ENCODE results near the gene STX8. TPM values are rescaled to one million over a fixed set of nuclear protein-coding genes. Genes with fewer than 3 reads are reported as not detected.

Gene STX8
- total RNA-seq, 2 donors from 2014 or later, result 38.8 to 60.8 TPM

GRCh38 chr17:9409878-9410277 lies 165.7 kb downstream of the STX8 start:
- no peak overlapping the region for H3K27ac ChIP-seq
- H3K36me3 ChIP-seq, result no peaks in the 10 kb centered on the region
- no peaks in the 10 kb centered on the region for H3K27me3 ChIP-seq
- DNase-seq (ENCODE audit: low spot score), result no peak
- no peaks in the 10 kb centered on the region for H3K9me3 ChIP-seq
- H3K4me3 ChIP-seq, result no peak overlapping the region
- TF ChIP-seq CTCF (IDR thresholded peaks at IDR 0.05), result no peak
- H3K4me1 ChIP-seq, result no peaks in the 10 kb centered on the region

DNA sequence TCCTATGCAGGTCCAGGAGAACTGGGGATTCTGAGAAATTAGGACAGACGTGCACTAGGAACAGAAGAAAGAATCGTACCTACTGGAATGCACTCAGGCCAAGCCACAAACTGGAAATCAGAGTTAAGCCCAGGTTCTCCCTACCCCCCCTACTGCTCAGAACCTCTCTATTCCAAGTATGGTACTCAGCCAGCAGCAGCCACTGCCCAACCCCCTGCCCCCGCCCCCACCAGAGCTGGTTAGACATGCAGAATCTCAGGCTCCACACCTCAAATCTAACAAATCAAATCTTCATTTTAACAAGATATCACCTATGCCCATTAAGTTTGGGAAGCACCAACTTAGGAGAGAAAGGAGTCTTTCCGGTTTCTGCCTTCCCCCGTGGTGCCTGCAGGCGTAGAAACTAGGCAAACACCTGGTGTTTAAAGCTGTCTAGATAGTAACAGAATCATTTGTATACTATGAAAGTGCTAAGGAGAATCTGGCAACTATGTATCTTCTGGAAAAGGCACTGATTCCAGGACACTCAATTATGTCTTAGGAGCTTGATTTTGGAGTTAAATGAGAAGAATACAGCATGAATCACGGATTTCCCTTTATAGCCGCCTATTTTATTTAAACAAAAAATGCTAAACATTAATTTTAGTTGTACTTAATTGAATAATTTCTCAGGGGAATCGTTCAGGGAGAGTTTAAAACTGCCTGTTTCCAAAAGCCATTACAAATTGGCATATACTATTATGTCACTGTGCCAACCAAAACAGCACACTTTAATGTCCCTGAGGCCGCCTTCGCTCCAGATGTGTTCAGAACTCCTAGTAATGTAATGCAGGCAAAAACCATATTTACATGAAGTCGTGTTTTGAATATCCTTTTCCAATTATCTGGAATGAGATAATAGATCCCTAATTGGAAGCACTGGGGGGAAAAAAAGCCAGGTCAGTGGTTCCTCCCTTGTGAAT lies 166.5 kb downstream of the STX8 start:
- Histone ChIP-seq H3K4me3 (no peak overlapping the region), H3K27ac (no peak overlapping the region), H3K4me1 (no peaks in the 10 kb centered on the region), H3K9me3 (no peaks in the 10 kb centered on the region), H3K36me3 (no peaks in the 10 kb centered on the region), H3K27me3 (no peaks in the 10 kb centered on the region)
- TF ChIP-seq CTCF (IDR thresholded peaks at IDR 0.05), result no peak
- DNase-seq (ENCODE audit: low spot score), result no peak

- no peaks in the 10 kb centered on the region for H3K36me3 ChIP-seq
- no peaks in the 10 kb centered on the region for H3K27me3 ChIP-seq
- H3K4me1 ChIP-seq, result no peaks in the 10 kb centered on the region
- H3K27ac ChIP-seq, result no peak overlapping the region
- DNase-seq (ENCODE audit: low spot score), result no peak
- TF ChIP-seq CTCF (IDR thresholded peaks at IDR 0.05), result no peak
- no peaks in the 10 kb centered on the region for H3K9me3 ChIP-seq
- H3K4me3 ChIP-seq, result no peak overlapping the region
These were observed 167.2 kb downstream of the STX8 start for GRCh38 chr17:9408381-9408780.

- no peak for DNase-seq (ENCODE audit: low spot score)
- no peak overlapping the region for H3K27ac ChIP-seq
- TF ChIP-seq CTCF (IDR thresholded peaks at IDR 0.05), result no peak
These were observed 169.5 kb downstream of the STX8 start for GRCh38 chr17:9406046-9406606.

DNA sequence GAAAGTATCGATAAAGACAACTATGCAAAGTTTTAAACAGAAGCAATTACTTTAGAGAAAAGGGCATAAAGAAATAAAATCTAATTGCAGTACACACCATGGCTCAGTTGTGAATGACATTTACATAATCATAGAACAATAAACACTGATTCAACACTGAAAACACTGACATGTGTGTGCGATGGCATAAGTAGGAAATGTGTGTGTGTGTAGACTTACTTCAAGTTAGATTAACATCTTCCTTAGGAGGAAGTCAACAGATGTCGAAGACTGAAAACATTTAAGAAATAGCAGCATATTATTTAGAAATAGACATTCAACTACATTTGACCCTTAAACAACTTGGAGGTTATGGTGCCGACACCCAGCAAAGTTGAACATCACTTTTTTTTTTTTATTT lies 172.4 kb downstream of the STX8 start:
- no peak for DNase-seq (ENCODE audit: low spot score)
- no peaks in the 10 kb centered on the region for H3K27me3 ChIP-seq
- no peaks in the 10 kb centered on the region for H3K4me1 ChIP-seq
- H3K9me3 ChIP-seq, result no peaks in the 10 kb centered on the region
- H3K36me3 ChIP-seq, result no peaks in the 10 kb centered on the region
- no peak overlapping the region for H3K27ac ChIP-seq
- no peak overlapping the region for H3K4me3 ChIP-seq
- no peak for TF ChIP-seq CTCF (IDR thresholded peaks at IDR 0.05)

More at GRCh38 chr17:9406046-9406606, 169.5 kb downstream of the STX8 start:
- Histone ChIP-seq H3K4me3 (no peak overlapping the region), H3K9me3 (no peaks in the 10 kb centered on the region), H3K36me3 (no peaks in the 10 kb centered on the region), H3K4me1 (no peaks in the 10 kb centered on the region), H3K27me3 (no peaks in the 10 kb centered on the region)
